Measurements from ENCODE around the gene SLC4A8. TPM values are rescaled to one million over a fixed set of nuclear protein-coding genes. Genes with fewer than 3 reads are reported as not detected.

The SLC4A8 gene
- total and polyA plus RNA-seq, 2 donors (not counting 3 experiments of a cell fraction or from before 2014, with no cell fraction given), result 4.7 to 9.7 TPM

- no peak overlapping the region for H3K4me2 ChIP-seq (ENCODE audit: insufficient read depth, low read length)
- no peaks in the 10 kb centered on the region for H3K27me3 ChIP-seq (ENCODE audit: control insufficient read depth in 2 of 2, insufficient read depth in 2 of 2, low read length in 2 of 2)
- no peak for FAIRE-seq
- no peak overlapping the region for H2AFZ ChIP-seq (ENCODE audit: low read depth, low read length)
- H3K9ac ChIP-seq (replicated peaks; ENCODE audit: extremely low read depth, insufficient read depth, low read length), result no peak overlapping the region
- TF ChIP-seq, protein P1, sequence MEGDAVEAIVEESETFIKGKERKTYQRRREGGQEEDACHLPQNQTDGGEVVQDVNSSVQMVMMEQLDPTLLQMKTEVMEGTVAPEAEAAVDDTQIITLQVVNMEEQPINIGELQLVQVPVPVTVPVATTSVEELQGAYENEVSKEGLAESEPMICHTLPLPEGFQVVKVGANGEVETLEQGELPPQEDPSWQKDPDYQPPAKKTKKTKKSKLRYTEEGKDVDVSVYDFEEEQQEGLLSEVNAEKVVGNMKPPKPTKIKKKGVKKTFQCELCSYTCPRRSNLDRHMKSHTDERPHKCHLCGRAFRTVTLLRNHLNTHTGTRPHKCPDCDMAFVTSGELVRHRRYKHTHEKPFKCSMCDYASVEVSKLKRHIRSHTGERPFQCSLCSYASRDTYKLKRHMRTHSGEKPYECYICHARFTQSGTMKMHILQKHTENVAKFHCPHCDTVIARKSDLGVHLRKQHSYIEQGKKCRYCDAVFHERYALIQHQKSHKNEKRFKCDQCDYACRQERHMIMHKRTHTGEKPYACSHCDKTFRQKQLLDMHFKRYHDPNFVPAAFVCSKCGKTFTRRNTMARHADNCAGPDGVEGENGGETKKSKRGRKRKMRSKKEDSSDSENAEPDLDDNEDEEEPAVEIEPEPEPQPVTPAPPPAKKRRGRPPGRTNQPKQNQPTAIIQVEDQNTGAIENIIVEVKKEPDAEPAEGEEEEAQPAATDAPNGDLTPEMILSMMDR (IDR thresholded peaks at IDR 0.05; ENCODE audit: extremely low read depth in 1 of 2, insufficient read depth in 1 of 2, low read depth in 1 of 2, low read length in 2 of 2), result no peak
- TF ChIP-seq POLR2A (IDR thresholded peaks at IDR 0.05; ENCODE audit: low read depth, low read length) (no peak), FOS (IDR thresholded peaks at IDR 0.05; ENCODE audit: borderline replicate concordance, insufficient read depth, low read length) (no peak)
- TF ChIP-seq, protein P2, sequence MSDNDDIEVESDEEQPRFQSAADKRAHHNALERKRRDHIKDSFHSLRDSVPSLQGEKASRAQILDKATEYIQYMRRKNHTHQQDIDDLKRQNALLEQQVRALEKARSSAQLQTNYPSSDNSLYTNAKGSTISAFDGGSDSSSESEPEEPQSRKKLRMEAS (IDR thresholded peaks at IDR 0.05; ENCODE audit: insufficient read depth, insufficient read length), result no peak
- H3K9me3 ChIP-seq (replicated peaks; ENCODE audit: control insufficient read depth, insufficient read depth, low read length), result no peaks in the 10 kb centered on the region
- no peak for DNase-seq (ENCODE audit: low read depth, low spot score)
- intact Hi-C loops (cut with micrococcal nuclease) (no loop called here), dilution Hi-C loops (cut with MboI; ENCODE audit: extremely low pct_ligation_motif_present, low sequenced_read_pairs) (no loop called here)
- H3K9me1 ChIP-seq (replicated peaks; ENCODE audit: control insufficient read depth, extremely low read depth, insufficient read depth, low read length), result no peaks in the 10 kb centered on the region
- H3K27ac ChIP-seq (ENCODE audit: insufficient read depth, low read depth, low read length), result no peak overlapping the region
- POLR2A ChIA-PET, result no interaction called here
- H3K4me3 ChIP-seq (replicated peaks in 1 of 3; ENCODE audit: insufficient read depth in 1 of 3, low read depth in 1 of 3, low read length in 3 of 3), result no peak overlapping the region
- BruUV-seq (replicated peaks), result no TSS peak
- H3K4me1 ChIP-seq (ENCODE audit: control insufficient read depth, extremely low read depth, insufficient read depth, low read length), result peaks cover under 1% of the 10 kb centered on the region
- no peaks in the 10 kb centered on the region for H3K79me2 ChIP-seq (ENCODE audit: control insufficient read depth, insufficient read depth, low read length)
- no peaks in the 10 kb centered on the region for H4K20me1 ChIP-seq (replicated peaks; ENCODE audit: control insufficient read depth, extremely low read depth, insufficient read depth, low read length)
- no peaks in the 10 kb centered on the region for H3K36me3 ChIP-seq (ENCODE audit: control insufficient read depth in 2 of 2, extremely low read depth in 1 of 2, insufficient read depth in 2 of 2, low read length in 2 of 2)
- CTCF ChIA-PET, result no interaction called here
These were observed 23.6 kb upstream of the SLC4A8 start for GRCh38 chr12:51401020-51401419.

GRCh38 chr12:51401486-51401885, 23.1 kb upstream of the SLC4A8 start:
- CTCF ChIA-PET, result interaction anchor here (1.2 kb wide), 1 partner anchor 20 kb away, joined by 3 read pairs; no protein-coding TSS in a partner anchor
- H2AFZ ChIP-seq (ENCODE audit: low read depth, low read length), result no peak overlapping the region
- no peak overlapping the region for H3K9ac ChIP-seq (replicated peaks; ENCODE audit: extremely low read depth, insufficient read depth, low read length)
- H3K27ac ChIP-seq (ENCODE audit: insufficient read depth, low read depth, low read length), result no peak overlapping the region
- FAIRE-seq (no peak), DNase-seq (ENCODE audit: low read depth, low spot score) (no peak)
- POLR2A ChIA-PET, result no interaction called here
- H3K4me3 ChIP-seq (replicated peaks in 1 of 3; ENCODE audit: insufficient read depth in 1 of 3, low read depth in 1 of 3, low read length in 3 of 3), result no peak overlapping the region
- no peaks in the 10 kb centered on the region for H3K4me1 ChIP-seq (ENCODE audit: control insufficient read depth, extremely low read depth, insufficient read depth, low read length)
- H3K79me2 ChIP-seq (ENCODE audit: control insufficient read depth, insufficient read depth, low read length), result no peaks in the 10 kb centered on the region
- TF ChIP-seq, protein P2 (IDR thresholded peaks at IDR 0.05; ENCODE audit: insufficient read depth, insufficient read length), result no peak
- TF ChIP-seq JUN (IDR thresholded peaks at IDR 0.05; ENCODE audit: borderline replicate concordance, insufficient read depth, insufficient read length, low read depth), result no peak
- no peak for TF ChIP-seq POLR2AphosphoS5 (IDR thresholded peaks at IDR 0.05; ENCODE audit: insufficient read depth, low read depth, low read length)
- no peak for TF ChIP-seq FOS (IDR thresholded peaks at IDR 0.05; ENCODE audit: borderline replicate concordance, insufficient read depth, low read length)
- TF ChIP-seq, protein P1 (IDR thresholded peaks at IDR 0.05; ENCODE audit: extremely low read depth in 1 of 2, insufficient read depth in 1 of 2, low read depth in 1 of 2, low read length in 2 of 2), result no peak
- TF ChIP-seq EZH2 (IDR thresholded peaks at IDR 0.05; ENCODE audit: borderline replicate concordance, low read depth, low read length, severe bottlenecking), result no peak
- no peak for TF ChIP-seq POLR2A (IDR thresholded peaks at IDR 0.05; ENCODE audit: low read depth, low read length)
- TF ChIP-seq MYC (IDR thresholded peaks at IDR 0.05; ENCODE audit: low read depth, low read length), result no peak
- no peak for TF ChIP-seq GATA2 (IDR thresholded peaks at IDR 0.05; ENCODE audit: insufficient read depth, insufficient read length, low read depth, low read length)
- dilution Hi-C loops (cut with MboI; ENCODE audit: extremely low pct_ligation_motif_present, low sequenced_read_pairs) (no loop called here), intact Hi-C loops (cut with micrococcal nuclease) (no loop called here)
- BruUV-seq (replicated peaks), result no TSS peak
- H4K20me1 ChIP-seq (replicated peaks; ENCODE audit: control insufficient read depth, extremely low read depth, insufficient read depth, low read length), result no peaks in the 10 kb centered on the region
- H3K9me1 ChIP-seq (replicated peaks; ENCODE audit: control insufficient read depth, extremely low read depth, insufficient read depth, low read length), result no peaks in the 10 kb centered on the region
- H3K4me2 ChIP-seq (ENCODE audit: insufficient read depth, low read length), result no peak overlapping the region
- H3K27me3 ChIP-seq (ENCODE audit: control insufficient read depth in 2 of 2, insufficient read depth in 2 of 2, low read length in 2 of 2), result no peaks in the 10 kb centered on the region
- H3K36me3 ChIP-seq (ENCODE audit: control insufficient read depth in 2 of 2, extremely low read depth in 1 of 2, insufficient read depth in 2 of 2, low read length in 2 of 2), result no peaks in the 10 kb centered on the region
- no peaks in the 10 kb centered on the region for H3K9me3 ChIP-seq (replicated peaks; ENCODE audit: control insufficient read depth, insufficient read depth, low read length)
